B cell (primary cell): ENCODE measurements around the gene ARL6IP1. TPM values are rescaled to one million over a fixed set of nuclear protein-coding genes. Genes with fewer than 3 reads are reported as not detected.
A peak's percentile ranks its signal among the peaks of the same experiment; 100 is the strongest.

Experiments used
- ATAC-seq: fragments of 200-7000 bp; cut with Tn5 transposase; one replicate; pipeline ENCODE4 v1.10.0; 2021; ENCODE audit warnings: low read depth, mild to moderate bottlenecking, moderate number of reproducible peaks, moderate library complexity
- CTCF ChIA-PET: fragments of 350-600 bp; sonication (Branson Sonifier 250); formaldehyde crosslinking; loops from one replicate; lab custom pipeline; 2021; ENCODE audit warnings: antibody characterized with exemption, inconsistent platforms; lab: Charles Lee
- POLR2A ChIA-PET: fragments of 350-600 bp; sonication (Branson Sonifier 250); formaldehyde crosslinking; loops from one replicate; lab custom pipeline; 2021; ENCODE audit warnings: antibody characterized with exemption; lab: Charles Lee
- DNase-seq: peaks from one replicate; pipeline ENCODE4 v3.0.0; 2013
- H2AFZ ChIP-seq: 2 replicates; pipeline ENCODE4 v1.6.1; 2012; ENCODE audit warnings: mild to moderate bottlenecking, low read depth, low read length; ENCODE audit not compliant: insufficient read depth, poor library complexity, severe bottlenecking
- H3K27ac ChIP-seq, 2 donors: 1 replicate in 1 of 2; 2 replicates in 1 of 2; pipeline ENCODE4 v1.5.1; 2012 to 2013; ENCODE audit warnings: low read length in 2 of 2, mild to moderate bottlenecking in 2 of 2, moderate library complexity in 1 of 2
- H3K27me3 ChIP-seq, 4 experiments: fragments of 200-600 bp in 1 of 4; sonication (generic) in 1 of 4; replicated peaks in 1 of 4; 1 replicate in 2 of 4; 2 replicates in 2 of 4; pipeline versions ENCODE4 v1.6.1 to v1.7.0; 2013 to 2016; ENCODE audit warnings: low read length in 3 of 4, mild to moderate bottlenecking in 2 of 4, mixed read lengths in 1 of 4, moderate library complexity in 1 of 4; ENCODE audit not compliant: insufficient read depth in 4 of 4, control insufficient read depth in 3 of 4; ENCODE audit errors: control extremely low read depth in 1 of 4
- H3K36me3 ChIP-seq, 2 experiments: replicated peaks in 1 of 2; 1 replicate in 1 of 2; 2 replicates in 1 of 2; pipeline versions ENCODE4 v1.6.1 to v1.7.1; 2013; ENCODE audit warnings: low read length in 1 of 2; ENCODE audit not compliant: insufficient read depth in 2 of 2, control insufficient read depth in 1 of 2; ENCODE audit errors: control extremely low read depth in 1 of 2, extremely low read depth in 1 of 2
- H3K4me1 ChIP-seq, 2 donors: fragments of 200-600 bp in 1 of 2; sonication (generic) in 1 of 2; 1 replicate in 1 of 2; 2 replicates in 1 of 2; pipeline versions ENCODE4 v1.5.1 to v1.6.1; 2013 to 2017; ENCODE audit warnings: low read length in 2 of 2; ENCODE audit not compliant: control insufficient read depth in 2 of 2, insufficient read depth in 2 of 2
- H3K4me2 ChIP-seq: replicated peaks from 2 replicates; pipeline ENCODE3; 2012; ENCODE audit warnings: mild to moderate bottlenecking, low read depth, low read length; ENCODE audit not compliant: poor library complexity, severe bottlenecking
- H3K4me3 ChIP-seq, 5 experiments: fragments of 200-600 bp in 1 of 5; sonication (generic) in 1 of 5; 1 replicate in 3 of 5; 2 replicates in 2 of 5; pipeline versions ENCODE4 v1.5.1 to v1.7.0; 2011 to 2016; ENCODE audit warnings: low read length in 4 of 5, mild to moderate bottlenecking in 4 of 5, low read depth in 2 of 5, control low read depth in 1 of 5, moderate library complexity in 1 of 5; ENCODE audit not compliant: insufficient read depth in 1 of 5; ENCODE audit errors: control extremely low read depth in 1 of 5, extremely low read depth in 1 of 5
- H3K79me2 ChIP-seq: fragments of 200-600 bp; sonication (generic); one replicate; pipeline ENCODE4 v1.6.0; 2016; ENCODE audit warnings: low read length; ENCODE audit not compliant: control insufficient read depth, insufficient read depth
- H3K9ac ChIP-seq: fragments of 200-600 bp; sonication (generic); 2 replicates; pipeline ENCODE4 v1.6.1; 2017; ENCODE audit warnings: mild to moderate bottlenecking, low read length, moderate library complexity
- H3K9me3 ChIP-seq, 3 donors: one replicate each; pipeline versions ENCODE4 v1.6.1 to v1.7.1; 2013; ENCODE audit warnings: low read length in 2 of 3; ENCODE audit not compliant: control insufficient read depth in 2 of 3, insufficient read depth in 1 of 3; ENCODE audit errors: control extremely low read depth in 1 of 3
- H4K20me1 ChIP-seq: 2 replicates; pipeline ENCODE4 v1.6.0; 2012; ENCODE audit warnings: mild to moderate bottlenecking, low read length; ENCODE audit not compliant: insufficient read depth, control insufficient read depth, poor library complexity, severe bottlenecking
- H3K27ac Mint-ChIP-seq: one replicate; pipeline ENCODE4 v1.8.0; 2021; ENCODE audit warnings: mixed read lengths
- H3K27me3 Mint-ChIP-seq: one replicate; pipeline ENCODE4 v1.8.0; 2021; ENCODE audit warnings: mixed read lengths
- H3K4me1 Mint-ChIP-seq: one replicate; pipeline ENCODE4 v1.8.0; 2021; ENCODE audit warnings: mixed read lengths
- H3K4me3 Mint-ChIP-seq: one replicate; pipeline ENCODE4 v1.8.0; 2021; ENCODE audit warnings: mixed read lengths
- H3K9me3 Mint-ChIP-seq: one replicate; pipeline ENCODE4 v1.8.0; 2022; ENCODE audit warnings: mixed read lengths; ENCODE audit not compliant: insufficient read depth
- CTCF ChIP-seq: fragments of 200-600 bp; IDR thresholded peaks from one replicate; pipeline ENCODE4 v1.8.0; 2022; ENCODE audit warnings: antibody characterized with exemption, mild to moderate bottlenecking
- EZH2 ChIP-seq: IDR thresholded peaks from 2 replicates; pipeline ENCODE4 v1.6.1; 2012; ENCODE audit warnings: borderline replicate concordance, low read depth, mild to moderate bottlenecking, moderate library complexity, low read length; ENCODE audit not compliant: insufficient read depth, poor library complexity, severe bottlenecking
- WGBS: methylation state at CpG from one replicate; pipeline ENCODE4 v1.1.5; 2013; ENCODE audit warnings: missing lambda C conversion rate; ENCODE audit not compliant: insufficient coverage; 5-methylcytosine and 5-hydroxymethylcytosine counted together
- intact Hi-C: fragments of 100-400 bp; cut with micrococcal nuclease; formaldehyde crosslinking; loops from one replicate; pipeline ENCODE4 v1.10.0; 2022
- polyA plus RNA-seq: library from polyadenylated mRNA; depleted of rRNA; stranded (reverse); fragments of >200 nt; gene quantifications from 2 replicates; pipeline ENCODE4 v1.2.3, GENCODE V29; 2012
- total RNA-seq, 2 donors: library from RNA; stranded (reverse); fragments of 120-200 nt in 1 of 2; gene quantifications; 1 replicate in 1 of 2; 2 replicates in 1 of 2; pipeline versions ENCODE4 v1.2.3 to v1.2.4, GENCODE V29; 2013 to 2022

The ARL6IP1 gene
- total and polyA plus RNA-seq, 2 donors (not counting 1 experiment from before 2014, with no cell fraction given), result 52.0 to 109 TPM

GRCh38 chr16:18802767-18803343, 1.5 kb upstream of the ARL6IP1 start:
- Histone ChIP-seq H4K20me1 (peaks cover 17% of the 10 kb centered on the region), H2AFZ (no peak overlapping the region), H3K9me3 (no peaks in the 10 kb centered on the region), H3K36me3 (peaks cover 7 to 8% of the 10 kb centered on the region in 2 experiments), H3K27ac (no peak overlapping the region), H3K27me3 (no peaks in the 10 kb centered on the region), H3K4me3 (no peak overlapping the region), H3K4me2 (no peak overlapping the region), H3K79me2 (peaks cover 31% of the 10 kb centered on the region), H3K4me1 (peaks cover 16 to 21% of the 10 kb centered on the region in 2 donors), H3K9ac (no peak overlapping the region)
- WGBS, result 93% methylated on average over 3 of the region's 16 CpGs
- intact Hi-C loops, result loop anchor here (5.0 kb wide), 1 partner anchor 914 kb away; the partner anchor contains the start of genes IQCK and KNOP1
- H3K27me3 Mint-ChIP-seq, result no peaks in the 10 kb centered on the region
- no peak for DNase-seq
- ATAC-seq, result no peak
- H3K27ac Mint-ChIP-seq, result peak overlapping the region; percentile 20
- peaks cover 37% of the 10 kb centered on the region for H3K4me1 Mint-ChIP-seq
- TF ChIP-seq CTCF (peak; percentile 6), EZH2 (no peak)
- POLR2A ChIA-PET, result interaction anchor here (0.7 kb wide), 1 partner anchor 52 kb away, joined by 3 read pairs; no protein-coding TSS in a partner anchor
- H3K9me3 Mint-ChIP-seq, result no peaks in the 10 kb centered on the region
- CTCF ChIA-PET, result interaction anchor here (0.9 to 4.3 kb wide), 5 partner anchors 8 to 167 kb away, joined by 3 to 73 read pairs (median 4); partner anchors contain the start of gene RPS15A
- H3K4me3 Mint-ChIP-seq, result peak overlapping the region; percentile 92

GRCh38 chr16:18800775-18801144, 589 bp downstream of the ARL6IP1 start:
- TF ChIP-seq CTCF (no peak), EZH2 (no peak)
- H3K27me3 Mint-ChIP-seq, result no peaks in the 10 kb centered on the region
- H3K79me2 ChIP-seq, result peaks cover 46% of the 10 kb centered on the region

More at GRCh38 chr16:18800775-18801144, 589 bp downstream of the ARL6IP1 start:
- no peaks in the 10 kb centered on the region for H3K9me3 Mint-ChIP-seq
- WGBS, result under 1% methylated on average over 15 of the region's 15 CpGs
- H3K36me3 ChIP-seq, result peaks cover 11 to 20% of the 10 kb centered on the region in 2 experiments
- peak overlapping the region; percentile 95 for H3K27ac Mint-ChIP-seq
- H3K4me1 ChIP-seq, result peaks cover 16 to 21% of the 10 kb centered on the region in 2 donors
- H4K20me1 ChIP-seq, result peaks cover 20% of the 10 kb centered on the region
- H3K9me3 ChIP-seq, result no peaks in the 10 kb centered on the region
- H3K4me3 Mint-ChIP-seq, result peak overlapping the region; percentile 92
- no peak for ATAC-seq
- H3K4me1 Mint-ChIP-seq, result peaks cover 38% of the 10 kb centered on the region
- CTCF ChIA-PET, result interaction anchor here (0.6 to 4.3 kb wide), 6 partner anchors 11 to 268 kb away, joined by 3 to 73 read pairs (median 4); partner anchors contain the start of genes COQ7 and RPS15A
- intact Hi-C loops, result loop anchor here (1.0 to 5.0 kb wide), 5 partner anchors 10 to 917 kb away; partner anchors contain the start of genes CCP110, IQCK, KNOP1 and RPS15A
- H2AFZ ChIP-seq, result peak overlapping the region; percentile 71
- H3K27me3 ChIP-seq, result no peaks in the 10 kb centered on the region
- DNase-seq, result no peak
- peak overlapping the region; percentile 92 to 95 for H3K27ac ChIP-seq
- H3K4me3 ChIP-seq, result peak overlapping the region; percentile 76 to 94 (median 85)
- H3K9ac ChIP-seq, result peak overlapping the region; percentile 96
- POLR2A ChIA-PET, result interaction anchor here (1.8 to 2.2 kb wide), 2 partner anchors 10 to 13 kb away, joined by 4 to 28 read pairs; partner anchors contain the start of gene RPS15A
- peak overlapping the region; percentile 80 for H3K4me2 ChIP-seq
